Measurements from ENCODE around the gene ROBO1. TPM values are rescaled to one million over a fixed set of nuclear protein-coding genes. Genes with fewer than 3 reads are reported as not detected.

Gene ROBO1
- polyA plus RNA-seq, 1 donor (not counting 4 experiments of a cell fraction or from before 2014, with no cell fraction given), result 27.1 TPM

GRCh38 chr3:79586232-79586631 is 181.6 kb downstream of the ROBO1 start:
- Histone ChIP-seq H3K79me2 (ENCODE audit: control insufficient read depth, insufficient read depth, low read length) (no peaks in the 10 kb centered on the region), H3K27ac (ENCODE audit: control insufficient read depth, insufficient read depth, low read length) (no peak overlapping the region), H3K4me2 (ENCODE audit: control insufficient read depth, extremely low read depth, insufficient read depth, low read depth, low read length) (no peak overlapping the region), H4K20me1 (ENCODE audit: control insufficient read depth, extremely low read depth, insufficient read depth, low read length) (no peaks in the 10 kb centered on the region), H3K27me3 (ENCODE audit: control insufficient read depth, extremely low read depth, insufficient read depth, low read length) (no peaks in the 10 kb centered on the region), H2AFZ (ENCODE audit: control insufficient read depth, low read length) (no peak overlapping the region), H3K9ac (ENCODE audit: control insufficient read depth, extremely low read depth, insufficient read depth, low read length) (no peak overlapping the region), H3K9me3 (ENCODE audit: control insufficient read depth, low read depth, low read length) (no peaks in the 10 kb centered on the region), H3K9me1 (ENCODE audit: control insufficient read depth, extremely low read depth, insufficient read depth, low read length) (no peaks in the 10 kb centered on the region), H3K4me3 (ENCODE audit: control insufficient read depth in 2 of 3, extremely low read depth in 1 of 3, insufficient read depth in 2 of 3, low read depth in 1 of 3, low read length in 3 of 3) (no peak overlapping the region), H3K36me3 (ENCODE audit: control insufficient read depth in 2 of 2, extremely low read depth in 1 of 2, insufficient read depth in 2 of 2, low read length in 2 of 2) (no peaks in the 10 kb centered on the region), H3K4me1 (ENCODE audit: control insufficient read depth, extremely low read depth, insufficient read depth, low read length) (no peaks in the 10 kb centered on the region)
- TF ChIP-seq EZH2 (IDR thresholded peaks at IDR 0.05; ENCODE audit: low read length) (no peak), CTCF (optimal IDR thresholded peaks at IDR 0.05 in 1 of 3, IDR thresholded peaks at IDR 0.05 in 1 of 3, conservative IDR thresholded peaks at IDR 0.05 in 1 of 3; ENCODE audit: extremely low read depth in 1 of 3, insufficient read depth in 2 of 3, low read length in 3 of 3) (no peak)
- dilution Hi-C loops (cut with MboI; ENCODE audit: extremely low pct_ligation_motif_present, low sequenced_read_pairs), result no loop called here
- FAIRE-seq (no peak), DNase-seq (ENCODE audit: low read depth, low spot score) (no peak)

- no peak for FAIRE-seq
Measured at GRCh38 chr3:79572930-79573329, 194.9 kb downstream of the ROBO1 start.

More at GRCh38 chr3:79572930-79573329, 194.9 kb downstream of the ROBO1 start:
- no peaks in the 10 kb centered on the region for H3K9me3 ChIP-seq (ENCODE audit: control insufficient read depth, low read depth, low read length)
- no peak for TF ChIP-seq EZH2 (IDR thresholded peaks at IDR 0.05; ENCODE audit: low read length)
- TF ChIP-seq CTCF (optimal IDR thresholded peaks at IDR 0.05 in 1 of 3, IDR thresholded peaks at IDR 0.05 in 1 of 3, conservative IDR thresholded peaks at IDR 0.05 in 1 of 3; ENCODE audit: extremely low read depth in 1 of 3, insufficient read depth in 2 of 3, low read length in 3 of 3), result no peak
- dilution Hi-C loops (cut with MboI; ENCODE audit: extremely low pct_ligation_motif_present, low sequenced_read_pairs), result no loop called here
- no peaks in the 10 kb centered on the region for H3K36me3 ChIP-seq (ENCODE audit: control insufficient read depth in 2 of 2, extremely low read depth in 1 of 2, insufficient read depth in 2 of 2, low read length in 2 of 2)
- H3K79me2 ChIP-seq (ENCODE audit: control insufficient read depth, insufficient read depth, low read length), result no peaks in the 10 kb centered on the region
- H3K9ac ChIP-seq (ENCODE audit: control insufficient read depth, extremely low read depth, insufficient read depth, low read length), result no peak overlapping the region
- no peak overlapping the region for H3K27ac ChIP-seq (ENCODE audit: control insufficient read depth, insufficient read depth, low read length)
- no peaks in the 10 kb centered on the region for H3K9me1 ChIP-seq (ENCODE audit: control insufficient read depth, extremely low read depth, insufficient read depth, low read length)
- H4K20me1 ChIP-seq (ENCODE audit: control insufficient read depth, extremely low read depth, insufficient read depth, low read length), result no peaks in the 10 kb centered on the region
- H3K4me3 ChIP-seq (ENCODE audit: control insufficient read depth in 2 of 3, extremely low read depth in 1 of 3, insufficient read depth in 2 of 3, low read depth in 1 of 3, low read length in 3 of 3), result no peak overlapping the region
- no peak overlapping the region for H3K4me2 ChIP-seq (ENCODE audit: control insufficient read depth, extremely low read depth, insufficient read depth, low read depth, low read length)
- DNase-seq (ENCODE audit: low read depth, low spot score), result no peak
- no peaks in the 10 kb centered on the region for H3K4me1 ChIP-seq (ENCODE audit: control insufficient read depth, extremely low read depth, insufficient read depth, low read length)
- H3K27me3 ChIP-seq (ENCODE audit: control insufficient read depth, extremely low read depth, insufficient read depth, low read length), result no peaks in the 10 kb centered on the region
- H2AFZ ChIP-seq (ENCODE audit: control insufficient read depth, low read length), result no peak overlapping the region
